Fibroblast of skin of abdomen (primary cell): ENCODE results near the gene TMEM132D.

Experiments used
- DNase-seq: peaks from one replicate; pipeline ENCODE4 v3.0.0-alpha.2; 2013

TMEM132D gene

GRCh38 chr12:129084875-129085826, 818.7 kb downstream of the TMEM132D start:
- no peak for DNase-seq

- no peak for DNase-seq
These were observed 820.5 kb downstream of the TMEM132D start for GRCh38 chr12:129083121-129083840.

DNA sequence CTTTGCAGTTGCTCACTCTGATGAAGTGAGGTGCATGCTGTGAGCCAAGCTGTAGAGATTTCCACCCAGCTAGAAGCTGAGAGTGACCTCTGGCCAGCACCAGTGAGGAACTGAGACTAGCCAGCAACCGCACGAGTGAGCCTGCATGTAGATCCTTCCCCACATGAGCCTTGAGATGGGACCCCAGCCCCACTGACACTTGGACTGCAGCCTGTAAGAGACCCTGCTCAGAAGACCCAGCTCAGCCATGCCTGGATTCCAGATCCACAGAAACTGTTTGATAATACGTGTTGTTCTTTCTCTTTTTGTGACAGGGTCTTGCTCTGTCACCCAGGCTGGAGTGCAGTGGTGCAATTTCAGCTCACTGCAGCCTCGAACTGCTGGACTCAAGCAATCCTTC, 821.4 kb downstream of the TMEM132D start:
- DNase-seq: no peak

GRCh38 chr12:129081755-129082250, 822.0 kb downstream of the TMEM132D start:
- DNase-seq: no peak

DNA sequence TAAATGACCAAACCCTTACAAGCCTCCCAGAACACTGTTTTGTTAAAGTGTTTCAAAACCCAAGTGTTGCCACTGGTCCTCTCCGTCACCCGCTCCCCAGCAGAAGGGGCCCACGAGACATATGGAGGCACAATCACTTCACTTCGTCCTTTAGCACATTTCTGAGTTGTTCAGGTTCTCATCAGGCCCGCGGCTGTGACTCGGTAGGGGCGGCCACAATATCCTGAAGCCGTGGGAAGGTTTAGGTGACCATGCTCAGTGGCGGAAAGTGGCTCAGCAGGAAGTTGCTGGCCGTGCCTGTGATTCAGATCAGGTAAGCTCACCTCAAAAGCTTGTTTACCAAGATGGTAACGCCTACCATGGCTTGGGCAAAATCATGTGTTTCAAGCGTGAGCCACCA, 823.0 kb downstream of the TMEM132D start:
- DNase-seq: no peak

- DNase-seq: no peak
These were observed 823.4 kb downstream of the TMEM132D start for GRCh38 chr12:129080391-129080790.

DNA sequence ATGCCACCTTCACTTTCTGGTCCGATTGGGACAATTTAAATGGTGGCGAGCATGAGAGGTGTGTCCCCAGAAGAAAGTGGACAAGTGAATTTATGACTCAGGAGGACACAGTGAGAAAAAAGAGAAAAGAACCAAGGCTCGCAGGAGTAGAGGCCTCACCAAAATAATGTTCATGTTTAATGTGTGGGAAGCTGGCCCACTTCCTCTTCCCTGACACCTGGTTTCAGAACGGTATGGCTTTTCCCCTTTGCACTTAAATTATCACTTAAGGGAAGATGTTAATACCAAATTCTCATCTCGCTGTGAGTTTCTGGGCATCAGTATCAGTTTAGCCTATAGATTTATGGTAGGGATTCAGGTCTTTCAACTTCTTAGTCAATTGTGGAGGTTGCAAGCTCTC, 824.1 kb downstream of the TMEM132D start:
- DNase-seq: no peak

DNA sequence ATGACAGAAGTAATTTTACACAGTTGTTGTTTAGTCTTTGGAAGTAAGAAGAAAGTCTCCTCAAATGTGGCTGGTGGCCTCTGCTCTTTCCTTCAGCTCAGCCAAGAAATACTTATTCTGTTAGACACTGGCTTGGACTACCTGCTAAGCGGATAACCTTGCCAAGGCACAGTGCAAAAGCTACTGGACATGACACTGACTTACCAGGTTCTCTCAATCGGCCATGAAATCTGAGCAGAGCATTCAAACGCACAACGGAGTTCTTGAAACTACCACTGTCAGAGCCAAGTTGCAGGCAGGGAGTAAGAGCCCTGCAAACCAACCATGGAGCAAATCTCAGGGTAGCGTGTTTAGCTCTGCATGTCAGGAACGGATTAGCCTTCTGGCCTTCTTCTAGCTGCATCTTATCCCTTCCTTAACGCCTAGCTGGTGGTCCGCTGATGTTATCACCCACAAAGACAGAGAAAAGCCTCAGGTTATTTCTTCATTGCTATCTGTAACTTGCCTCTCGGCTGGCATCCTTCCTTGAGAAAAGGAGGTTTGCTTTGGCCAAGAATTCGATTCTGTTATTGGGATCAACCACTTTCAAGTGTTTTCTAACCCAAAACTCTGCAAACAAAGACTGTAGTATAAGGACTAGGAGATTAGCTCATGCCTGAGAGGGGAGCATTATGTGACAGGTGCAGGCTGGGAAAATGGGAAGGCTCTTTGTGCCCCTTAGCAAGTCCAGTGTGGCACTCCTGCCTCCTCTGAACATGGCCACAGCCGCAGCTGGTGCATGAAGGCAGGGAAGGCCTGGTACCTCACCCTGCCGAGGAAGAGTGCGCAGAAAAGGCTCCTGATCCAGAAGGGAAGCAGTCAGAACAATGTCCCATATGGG, 827.1 kb downstream of the TMEM132D start:
- no peak for DNase-seq

GRCh38 chr12:129075460-129076208, 828.2 kb downstream of the TMEM132D start:
- DNase-seq: no peak

- no peak for DNase-seq
These were observed 829.4 kb downstream of the TMEM132D start for GRCh38 chr12:129074379-129074778.

GRCh38 chr12:129073157-129073915, 830.5 kb downstream of the TMEM132D start:
- no peak for DNase-seq

- DNase-seq: no peak
These were observed 832.5 kb downstream of the TMEM132D start for GRCh38 chr12:129071362-129071761.

DNA sequence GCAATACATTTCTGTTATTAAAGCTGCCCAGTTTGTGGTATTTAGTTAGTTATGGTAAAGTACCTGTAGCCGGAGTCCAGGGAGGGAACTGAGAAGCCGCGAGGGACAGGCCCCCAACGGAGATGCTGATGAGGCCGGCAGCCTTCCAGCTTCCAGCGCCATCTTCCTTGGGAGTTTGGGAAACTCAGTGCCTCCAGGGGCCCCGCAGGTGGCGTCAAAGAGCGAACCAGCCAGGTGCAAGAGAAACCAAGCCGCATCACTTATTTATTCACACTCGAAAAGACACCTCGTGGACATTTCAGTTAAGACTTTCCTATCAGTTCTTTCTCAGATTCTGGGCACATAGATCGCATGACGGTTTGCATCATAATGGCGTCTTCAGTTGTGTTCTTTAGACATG, 833.9 kb downstream of the TMEM132D start:
- DNase-seq: no peak

DNA sequence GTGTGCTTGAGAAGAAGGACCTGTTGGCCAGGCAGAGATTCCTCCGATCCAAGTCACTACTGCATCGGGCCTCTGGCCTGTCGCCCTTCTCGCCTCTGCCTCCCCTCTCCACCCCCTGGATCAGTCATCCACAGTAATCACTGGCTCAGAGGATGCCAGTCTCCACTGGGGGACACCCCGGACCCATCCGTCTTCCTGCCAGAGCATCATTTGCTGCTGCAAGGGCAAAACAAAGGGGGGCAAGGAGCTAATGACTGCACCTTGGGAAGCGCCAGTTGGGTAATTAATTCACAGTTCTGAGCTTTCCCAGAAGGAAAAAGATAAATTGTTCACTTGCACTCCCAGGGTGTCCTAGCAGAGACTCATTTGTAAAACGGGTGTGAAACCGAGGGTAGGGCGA, 835.1 kb downstream of the TMEM132D start:
- DNase-seq: no peak

DNA sequence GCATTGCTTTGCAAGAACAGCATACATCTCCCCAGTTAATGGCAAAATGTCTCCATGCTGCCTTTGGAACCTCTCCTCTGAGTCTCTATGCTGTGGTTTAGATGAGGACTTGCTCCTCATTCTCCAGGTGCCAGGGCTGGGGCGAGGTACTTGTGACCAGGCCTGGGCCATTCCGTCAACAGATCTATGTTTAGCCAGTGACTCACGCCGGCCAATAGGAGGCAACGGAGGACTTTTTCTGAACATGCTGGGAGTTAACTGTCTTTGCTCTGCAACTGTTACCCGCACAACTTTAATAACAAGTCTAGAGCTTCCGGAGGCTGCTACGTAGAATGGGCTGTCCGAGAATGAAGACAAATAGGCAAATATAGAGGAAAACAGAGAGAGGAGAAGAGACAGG, 836.3 kb downstream of the TMEM132D start:
- no peak for DNase-seq

DNA sequence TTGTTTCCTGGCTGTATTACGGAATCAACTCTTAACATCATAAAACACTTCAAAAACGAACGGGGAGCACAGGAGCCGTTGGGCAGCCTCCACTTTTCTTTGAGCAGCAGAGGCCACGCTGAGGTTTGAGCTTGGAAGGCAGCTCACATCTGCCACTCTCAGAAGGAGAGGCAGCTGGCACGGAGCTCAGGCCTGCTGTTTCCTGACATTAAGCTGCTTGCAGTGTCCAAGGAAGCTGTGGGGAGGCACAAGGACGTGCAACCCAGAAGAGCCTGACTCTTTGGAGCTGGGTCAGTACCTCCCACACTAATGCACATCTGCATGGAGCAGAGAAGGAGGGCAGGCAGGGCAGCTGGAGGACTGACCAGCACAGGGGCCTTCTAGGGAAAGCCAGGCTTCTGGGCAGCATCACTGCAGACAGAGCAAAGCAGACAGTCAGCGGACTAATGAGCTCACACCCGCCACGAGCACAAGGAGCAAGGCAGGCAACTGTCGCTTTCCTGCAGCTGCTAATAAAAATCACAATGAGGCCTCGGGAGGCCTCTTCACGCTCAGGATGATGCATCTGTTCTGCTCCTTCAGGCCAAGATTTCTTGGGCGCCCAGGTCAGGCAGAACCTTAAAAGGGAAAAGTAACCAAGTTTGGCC, 839.5 kb downstream of the TMEM132D start:
- DNase-seq: no peak

GRCh38 chr12:129063600-129063999, 840.2 kb downstream of the TMEM132D start:
- no peak for DNase-seq

GRCh38 chr12:129053232-129053631, 850.6 kb downstream of the TMEM132D start:
- DNase-seq: no peak

GRCh38 chr12:129052373-129052772, 851.5 kb downstream of the TMEM132D start:
- no peak for DNase-seq

GRCh38 chr12:129049917-129050316, 853.9 kb downstream of the TMEM132D start:
- DNase-seq: no peak
